NCI-H524 (cell line): ENCODE data around the gene GHRH.

ENCODE experiments used
- DNase-seq, 2 experiments: peaks; one replicate each; lab custom pipeline; 2025; lab: John Stamatoyannopoulos, UW

Gene GHRH

GRCh38 chr20:37290158-37290810 lies 28.7 kb upstream of the GHRH start:
- DNase-seq = no peak

DNA sequence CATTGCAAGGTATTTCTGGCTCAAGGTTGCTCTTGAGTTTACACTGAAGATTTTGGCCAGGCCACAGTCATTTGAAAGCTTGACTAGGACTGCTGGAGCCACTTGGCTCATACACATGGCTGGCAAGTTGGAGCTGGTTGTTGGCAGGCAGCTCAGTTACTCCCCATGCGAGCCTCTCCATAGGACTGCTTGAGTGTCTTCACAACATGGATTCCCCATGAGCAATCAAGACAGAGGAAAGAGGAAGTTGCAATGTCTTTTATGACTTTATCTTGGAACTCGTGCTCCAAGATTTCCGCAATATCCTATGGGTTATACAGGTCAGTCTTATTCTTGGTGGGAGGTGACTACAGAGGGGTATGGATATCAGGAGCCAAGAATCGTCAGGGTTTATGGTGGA lies 26.5 kb upstream of the GHRH start:
- DNase-seq = no peak

GRCh38 chr20:37285664-37286374 lies 24.2 kb upstream of the GHRH start:
- DNase-seq = no peak

DNA sequence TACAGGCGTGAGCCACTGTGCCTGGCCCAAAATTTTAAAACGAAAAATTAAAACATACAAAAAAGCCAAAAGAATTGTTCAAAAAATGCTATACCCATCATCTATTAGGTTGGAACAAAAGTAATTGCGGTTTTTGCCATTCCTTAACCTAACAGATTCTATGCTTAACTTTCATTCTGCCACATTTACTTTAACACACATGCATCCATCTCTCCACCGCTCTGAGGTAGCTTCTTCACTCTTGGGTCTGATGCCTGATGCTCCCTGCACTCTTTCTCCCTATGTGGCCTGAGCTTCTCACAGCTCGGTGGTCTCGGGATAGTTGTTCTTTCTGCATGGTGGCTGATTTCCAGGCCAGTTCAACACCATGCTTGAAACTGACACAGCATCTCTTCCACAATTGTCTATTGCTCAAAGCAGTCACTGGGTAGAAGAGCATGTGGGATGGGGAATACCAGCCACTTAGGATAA lies 23.1 kb upstream of the GHRH start:
- no peak for DNase-seq

DNA sequence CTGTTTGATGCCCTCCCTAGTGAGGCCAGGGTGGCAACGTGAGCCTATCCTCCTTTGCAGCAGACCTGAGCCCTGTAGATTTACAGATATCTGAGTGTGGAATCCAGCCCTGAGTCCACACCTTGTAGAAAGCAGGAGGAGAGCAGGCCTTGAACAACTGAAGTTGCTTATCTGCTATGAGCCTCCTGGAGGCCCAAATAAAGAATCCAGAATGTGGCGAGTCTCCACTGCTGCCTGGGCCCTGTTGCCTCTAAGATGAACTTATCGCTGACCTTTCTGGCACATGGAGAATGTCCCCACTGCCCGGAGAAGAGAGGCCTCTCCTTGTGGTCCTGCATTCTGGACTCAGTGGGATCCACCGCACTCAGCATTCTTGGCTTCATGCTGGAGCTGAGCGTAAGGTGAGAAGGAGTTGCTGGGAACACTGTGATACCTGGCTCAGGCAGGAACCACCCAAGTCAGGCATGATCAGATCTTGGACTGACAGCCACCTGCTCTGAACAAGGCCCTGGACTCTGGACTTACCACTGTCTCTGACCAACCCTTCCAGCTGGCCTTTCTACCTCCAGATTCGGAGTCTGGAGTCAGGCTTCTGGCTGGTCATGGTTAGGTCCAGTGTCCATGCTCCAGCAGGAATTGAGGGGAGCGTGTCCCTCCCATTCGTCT lies 22.0 kb upstream of the GHRH start:
- DNase-seq = no peak

- peak in 1 of 2 experiments; percentile 38 for DNase-seq
Observed at GRCh38 chr20:37282556-37282955, 20.9 kb upstream of the GHRH start.

GRCh38 chr20:37280403-37280802 lies 18.8 kb upstream of the GHRH start:
- DNase-seq = no peak

GRCh38 chr20:37279820-37280219 lies 18.2 kb upstream of the GHRH start:
- no peak for DNase-seq

DNA sequence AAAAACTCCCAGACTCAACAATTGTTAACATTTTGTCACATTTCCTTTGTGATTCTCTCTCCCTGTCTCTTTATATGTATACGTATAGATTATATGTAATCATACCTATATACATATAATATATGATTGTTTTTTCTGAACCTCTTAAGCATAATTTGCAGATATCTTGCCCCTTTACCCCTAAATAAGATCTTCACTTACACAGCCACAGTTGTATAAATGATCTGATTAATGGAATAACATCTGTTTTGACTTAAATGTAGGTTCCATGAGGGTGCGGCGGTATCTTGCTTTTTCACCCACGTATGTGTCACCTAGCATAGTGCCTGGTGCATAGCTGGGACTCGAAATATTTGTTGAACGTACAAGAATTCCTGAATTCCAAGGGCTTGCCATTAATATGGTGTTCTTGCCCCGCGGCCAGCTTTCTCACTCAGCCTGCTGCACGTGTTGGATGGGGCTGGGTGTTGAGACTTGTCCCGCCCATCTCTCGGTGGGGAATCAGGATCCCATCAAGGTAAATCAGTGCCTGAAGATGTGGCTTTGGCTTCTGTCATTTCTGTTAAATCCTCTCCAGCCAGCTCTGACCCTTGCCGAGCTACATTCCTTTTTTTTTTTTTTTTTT lies 17.5 kb upstream of the GHRH start:
- DNase-seq = no peak

- DNase-seq = no peak
Observed at GRCh38 chr20:37277253-37277593, 15.6 kb upstream of the GHRH start.

DNA sequence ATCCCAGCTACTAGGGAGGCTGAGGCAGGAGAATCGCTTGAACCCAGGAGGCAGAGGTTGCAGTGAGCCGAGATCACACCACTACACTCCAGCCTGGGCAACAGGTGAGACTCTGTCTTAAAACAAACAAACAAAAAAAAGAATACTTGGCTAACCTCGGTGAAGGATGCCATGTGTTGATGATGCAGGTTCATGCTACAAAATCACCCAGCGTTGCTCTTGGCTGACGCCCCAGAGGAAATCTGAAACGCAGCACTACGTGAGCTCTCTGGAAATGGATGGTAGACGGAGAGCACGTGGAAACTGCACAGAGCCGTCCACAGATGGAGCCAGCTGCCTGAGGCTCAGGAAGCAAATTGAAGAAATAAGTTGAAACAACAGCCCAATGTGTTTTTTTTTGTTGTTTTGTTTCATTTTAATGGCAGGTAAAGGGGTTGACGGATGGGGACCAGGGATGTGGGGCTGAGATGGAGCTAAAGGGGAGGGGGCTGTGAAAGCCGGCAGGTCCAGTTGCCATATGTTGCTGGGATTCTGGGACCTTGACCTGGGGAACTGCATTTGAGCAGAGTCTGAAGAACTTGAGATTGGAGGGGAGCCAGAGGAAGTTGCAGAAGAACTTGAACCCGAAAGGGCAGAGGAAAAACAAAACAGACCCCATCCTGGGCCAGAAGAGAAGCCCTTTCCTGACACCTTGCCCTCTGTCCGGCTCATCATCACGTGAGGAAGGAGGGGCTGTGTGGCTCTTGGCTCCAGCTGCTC lies 15.1 kb upstream of the GHRH start:
- DNase-seq = peak in 1 of 2 experiments; percentile 63

GRCh38 chr20:37274851-37275524 lies 13.4 kb upstream of the GHRH start:
- DNase-seq = no peak

DNA sequence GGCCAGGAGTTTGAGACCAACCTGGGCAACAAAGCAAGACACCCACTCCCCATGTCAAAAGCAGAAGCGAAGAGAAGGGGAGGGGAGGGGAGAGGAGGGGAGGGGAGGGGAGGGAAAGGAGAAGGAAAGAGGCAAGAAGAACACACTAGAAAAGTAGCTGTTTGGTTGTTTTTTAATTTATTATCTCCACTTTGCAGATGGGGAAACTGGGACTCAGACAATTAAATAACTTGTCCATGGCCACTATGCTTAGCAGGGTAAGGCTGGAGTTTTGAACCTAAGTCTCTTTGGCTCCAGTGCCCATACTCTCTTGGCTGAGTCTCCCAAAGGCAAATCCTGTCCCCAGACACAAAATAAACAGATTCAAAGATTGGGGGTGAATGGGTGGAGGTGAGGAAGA lies 12.4 kb upstream of the GHRH start:
- no peak for DNase-seq

DNA sequence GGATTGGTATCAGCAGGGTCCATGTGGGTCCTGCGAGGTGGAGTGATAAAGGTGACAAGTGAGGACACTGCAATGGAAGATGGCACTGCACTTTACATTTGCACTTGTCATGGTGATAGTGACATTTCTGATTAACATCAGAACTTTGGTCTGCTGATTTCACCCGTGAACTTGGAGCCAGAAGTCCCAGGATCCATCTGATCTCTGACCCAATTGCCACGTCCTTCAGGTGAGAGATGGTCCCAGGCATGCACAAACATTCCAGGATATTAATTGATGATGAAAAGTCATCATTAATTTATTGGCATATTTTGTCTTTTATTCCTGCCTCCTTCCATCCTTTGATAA lies 9.8 kb upstream of the GHRH start:
- DNase-seq = no peak

GRCh38 chr20:37270576-37271420 lies 9.2 kb upstream of the GHRH start:
- no peak for DNase-seq

DNA sequence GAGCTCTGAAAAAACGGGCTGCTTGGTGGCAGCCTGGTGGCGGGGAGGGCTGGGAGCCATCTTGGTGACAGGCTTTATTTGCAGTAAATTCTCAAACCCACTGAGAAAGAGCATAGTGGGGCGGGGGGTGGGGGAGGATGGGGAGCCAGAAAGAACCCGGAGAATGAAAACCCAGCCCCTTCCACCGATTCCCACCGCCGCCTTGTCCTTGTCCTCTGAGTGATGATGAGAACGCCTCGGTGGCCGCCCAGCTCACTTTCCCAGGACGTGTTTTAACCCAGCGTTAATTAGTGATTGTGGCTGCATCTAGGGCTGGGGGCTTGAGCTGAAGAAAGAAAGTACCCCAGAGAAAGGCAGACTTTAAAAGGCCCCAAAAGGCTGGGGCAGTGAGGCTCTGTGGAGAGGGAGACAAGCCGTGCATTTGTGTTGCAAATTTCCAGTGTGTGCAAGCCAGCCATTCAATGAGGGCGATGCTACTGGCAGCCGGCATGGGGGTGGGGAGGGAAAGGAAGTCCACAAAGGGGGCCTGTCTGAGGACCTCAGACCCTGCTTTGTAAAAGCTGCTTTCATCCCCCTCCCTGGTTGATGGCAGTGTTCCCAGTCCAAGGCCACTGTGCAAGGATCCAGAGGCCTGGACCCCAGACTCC lies 6.2 kb upstream of the GHRH start:
- no peak for DNase-seq

GRCh38 chr20:37266940-37267666 lies 5.5 kb upstream of the GHRH start:
- DNase-seq = no peak

DNA sequence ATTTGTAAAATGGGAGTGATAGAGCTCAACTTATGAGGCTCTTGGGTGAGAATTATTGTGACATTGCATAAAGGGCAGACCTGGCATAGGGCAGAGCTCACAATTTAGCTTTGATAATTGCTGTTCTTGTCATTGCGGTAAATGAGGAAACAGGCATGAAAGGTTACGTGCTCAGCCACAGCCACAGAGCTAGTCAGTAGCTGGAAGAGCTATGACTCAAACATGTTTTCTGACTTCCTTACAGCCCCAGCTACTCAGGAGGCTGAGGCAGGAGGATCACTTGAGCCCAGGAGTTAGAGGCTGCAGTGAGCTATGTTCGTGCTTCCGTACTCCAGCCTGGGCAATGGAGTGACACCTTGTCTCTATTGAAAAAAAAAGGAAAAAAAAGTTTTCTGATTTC lies 3.5 kb upstream of the GHRH start:
- DNase-seq = no peak

DNA sequence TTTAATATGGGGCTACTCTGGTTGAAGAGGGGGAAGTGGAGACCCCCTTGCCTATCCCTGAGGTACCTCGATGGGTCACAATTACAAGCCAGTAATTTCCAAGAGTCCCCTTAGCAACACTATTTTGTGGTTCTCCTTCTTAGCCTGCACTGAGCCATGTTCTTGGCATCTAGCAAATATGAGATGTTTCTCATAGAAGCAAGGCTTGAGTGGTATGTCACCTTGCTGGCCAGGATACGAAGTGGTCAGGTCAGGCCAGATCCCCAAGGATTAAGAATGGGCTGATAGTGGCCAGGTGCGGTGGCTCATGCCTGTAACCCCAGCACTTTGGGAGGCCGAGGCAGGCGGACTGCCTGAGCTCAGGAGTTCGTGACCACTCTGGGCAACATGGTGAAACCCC lies 2.1 kb upstream of the GHRH start:
- no peak for DNase-seq

GRCh38 chr20:37262505-37262904 lies 891 bp upstream of the GHRH start:
- no peak for DNase-seq
